Mesenchymal stem cell (in vitro differentiated cells and primary cell): ENCODE measurements around the gene CSNK2A1.

Source experiments
- DNase-seq: peaks from one replicate; pipeline ENCODE4 v3.0.0-alpha.2; 2013
- H2AFZ ChIP-seq: one replicate; pipeline ENCODE4 v1.6.1; 2013; ENCODE audit warnings: low read depth, mild to moderate bottlenecking, control low read depth, inconsistent platforms, low read length, moderate library complexity
- H2AK5ac ChIP-seq: 2 replicates; pipeline ENCODE4 v1.6.1; 2013; ENCODE audit warnings: low read length, moderate library complexity, mild to moderate bottlenecking, inconsistent platforms; ENCODE audit not compliant: severe bottlenecking
- H2BK120ac ChIP-seq: one replicate; pipeline ENCODE4 v1.6.1; 2013; ENCODE audit warnings: low read depth, mild to moderate bottlenecking, inconsistent platforms, low read length, moderate library complexity
- H2BK12ac ChIP-seq, 2 experiments: one replicate each; pipeline ENCODE4 v1.6.1; 2013; ENCODE audit warnings: inconsistent platforms in 2 of 2, low read length in 2 of 2, mild to moderate bottlenecking in 2 of 2, moderate library complexity in 2 of 2, control low read depth in 1 of 2
- H2BK15ac ChIP-seq: one replicate; pipeline ENCODE4 v1.6.1; 2013; ENCODE audit warnings: mild to moderate bottlenecking, low read depth, inconsistent platforms; ENCODE audit not compliant: poor library complexity, severe bottlenecking
- H2BK5ac ChIP-seq: 2 replicates; pipeline ENCODE4 v1.6.1; 2013; ENCODE audit warnings: low read depth, mild to moderate bottlenecking, low read length, control low read depth, inconsistent platforms; ENCODE audit not compliant: poor library complexity, severe bottlenecking
- H3K14ac ChIP-seq, 2 experiments: one replicate each; pipeline ENCODE4 v1.6.1; 2013; ENCODE audit warnings: inconsistent platforms in 2 of 2, low read length in 2 of 2, control low read depth in 1 of 2, mild to moderate bottlenecking in 1 of 2, moderate library complexity in 1 of 2
- H3K18ac ChIP-seq, 2 experiments: one replicate each; pipeline ENCODE4 v1.6.1; 2013; ENCODE audit warnings: inconsistent platforms in 2 of 2, low read length in 2 of 2, control low read depth in 1 of 2, low read depth in 1 of 2, mild to moderate bottlenecking in 1 of 2
- H3K23ac ChIP-seq, 2 experiments: one replicate each; pipeline ENCODE4 v1.6.1; 2013; ENCODE audit warnings: inconsistent platforms in 2 of 2, low read length in 2 of 2, mild to moderate bottlenecking in 2 of 2, moderate library complexity in 2 of 2, control low read depth in 1 of 2
- H3K27ac ChIP-seq: 2 replicates; pipeline ENCODE4 v1.5.1; 2013; ENCODE audit warnings: mild to moderate bottlenecking, moderate library complexity, low read length, control low read depth, inconsistent platforms; ENCODE audit not compliant: poor library complexity, severe bottlenecking
- H3K27me3 ChIP-seq, 2 experiments: 2 replicates each; pipeline versions ENCODE4 v1.6.1 to v1.7.0; 2013; ENCODE audit warnings: low read length in 2 of 2, mild to moderate bottlenecking in 2 of 2, moderate library complexity in 2 of 2, control low read depth in 1 of 2, inconsistent platforms in 1 of 2; ENCODE audit not compliant: control insufficient read depth in 1 of 2, insufficient read depth in 1 of 2
- H3K36me3 ChIP-seq, 2 experiments: 2 replicates each; pipeline versions ENCODE4 v1.6.1 to v1.7.0; 2013; ENCODE audit warnings: low read length in 2 of 2, control low read depth in 1 of 2, inconsistent platforms in 1 of 2, low read depth in 1 of 2, mild to moderate bottlenecking in 1 of 2; ENCODE audit not compliant: insufficient read depth in 2 of 2, control insufficient read depth in 1 of 2
- H3K4ac ChIP-seq, 2 experiments: one replicate each; pipeline ENCODE4 v1.6.1; 2013; ENCODE audit warnings: inconsistent platforms in 2 of 2, low read length in 2 of 2, mild to moderate bottlenecking in 2 of 2, moderate library complexity in 2 of 2, control low read depth in 1 of 2, low read depth in 1 of 2
- H3K4me1 ChIP-seq: 2 replicates; pipeline ENCODE4 v1.6.1; 2013; ENCODE audit warnings: low read depth, low read length, control low read depth; ENCODE audit not compliant: control insufficient read depth, insufficient read depth
- H3K4me2 ChIP-seq: 2 replicates; pipeline ENCODE4 v1.6.1; 2013; ENCODE audit warnings: low read length, mild to moderate bottlenecking, inconsistent platforms; ENCODE audit not compliant: poor library complexity, severe bottlenecking
- H3K4me3 ChIP-seq, 2 experiments: 2 replicates each; pipeline versions ENCODE4 v1.5.1 to v1.7.0; 2013; ENCODE audit warnings: low read length in 2 of 2, mild to moderate bottlenecking in 2 of 2, control low read depth in 1 of 2, low read depth in 1 of 2; ENCODE audit not compliant: insufficient read depth in 1 of 2
- H3K79me1 ChIP-seq: replicated peaks from 2 replicates; pipeline ENCODE4 v1.6.1; 2013; ENCODE audit warnings: mild to moderate bottlenecking, control low read depth, low read length, inconsistent platforms; ENCODE audit not compliant: poor library complexity, severe bottlenecking
- H3K9ac ChIP-seq: 2 replicates; pipeline ENCODE4 v1.7.0; 2013; ENCODE audit warnings: mild to moderate bottlenecking, low read length, moderate library complexity
- H3K9me3 ChIP-seq: 2 replicates; pipeline ENCODE4 v1.7.0; 2013; ENCODE audit warnings: mild to moderate bottlenecking, low read length; ENCODE audit not compliant: control insufficient read depth
- H4K8ac ChIP-seq: one replicate; pipeline ENCODE4 v1.6.1; 2013; ENCODE audit warnings: inconsistent platforms, mild to moderate bottlenecking, low read length, moderate library complexity
- H4K91ac ChIP-seq: one replicate; pipeline ENCODE4 v1.6.1; 2013; ENCODE audit warnings: mild to moderate bottlenecking, low read length, inconsistent platforms
- WGBS: methylation state at CpG from one replicate; pipeline ENCODE4 v1.1.7; 2013; ENCODE audit warnings: mixed read lengths; 5-methylcytosine and 5-hydroxymethylcytosine counted together

Gene CSNK2A1

GRCh38 chr20:537983-538382 is 5.6 kb downstream of the CSNK2A1 start:
- H3K27me3 ChIP-seq: no peaks in the 10 kb centered on the region

GRCh38 chr20:536426-537010 is 7.1 kb downstream of the CSNK2A1 start:
- no peak for DNase-seq
- H3K4me1 ChIP-seq: peaks cover 4% of the 10 kb centered on the region
- H3K9ac ChIP-seq: no peak overlapping the region
- no peak overlapping the region for H2BK120ac ChIP-seq
- no peak overlapping the region for H2AK5ac ChIP-seq
- H3K14ac ChIP-seq: no peak overlapping the region
- WGBS: 79% methylated on average over 6 of the region's 7 CpGs
- H3K4ac ChIP-seq: no peak overlapping the region
- H4K91ac ChIP-seq: no peak overlapping the region
- H2AFZ ChIP-seq: no peak overlapping the region
- no peak overlapping the region for H2BK5ac ChIP-seq
- no peak overlapping the region for H3K4me3 ChIP-seq
- no peak overlapping the region for H2BK12ac ChIP-seq
- no peak overlapping the region for H4K8ac ChIP-seq
- no peaks in the 10 kb centered on the region for H3K79me1 ChIP-seq
- H2BK15ac ChIP-seq: no peak overlapping the region
- peaks cover 6 to 9% of the 10 kb centered on the region in 2 experiments for H3K36me3 ChIP-seq
- peaks cover 6% of the 10 kb centered on the region for H3K9me3 ChIP-seq
- no peaks in the 10 kb centered on the region for H3K27me3 ChIP-seq
- H3K23ac ChIP-seq: no peak overlapping the region
- H3K27ac ChIP-seq: no peak overlapping the region
- no peak overlapping the region for H3K4me2 ChIP-seq
- no peak overlapping the region for H3K18ac ChIP-seq

More at GRCh38 chr20:537983-538382, 5.6 kb downstream of the CSNK2A1 start:
- Histone ChIP-seq H3K9ac (no peak overlapping the region), H3K4me1 (peaks cover 4% of the 10 kb centered on the region), H2AFZ (no peak overlapping the region), H3K4me3 (no peak overlapping the region), H2BK120ac (no peak overlapping the region), H2BK15ac (no peak overlapping the region), H3K36me3 (peaks cover 6 to 9% of the 10 kb centered on the region in 2 experiments), H4K91ac (no peak overlapping the region), H3K4ac (no peak overlapping the region), H2BK5ac (no peak overlapping the region), H3K27ac (no peak overlapping the region), H3K9me3 (peaks cover 6% of the 10 kb centered on the region), H3K4me2 (no peak overlapping the region), H4K8ac (no peak overlapping the region), H2BK12ac (no peak overlapping the region), H3K14ac (no peak overlapping the region), H3K18ac (no peak overlapping the region), H3K23ac (no peak overlapping the region), H3K79me1 (no peaks in the 10 kb centered on the region), H2AK5ac (no peak overlapping the region)
- DNase-seq: no peak
- WGBS: 96% methylated on average over 5 of the region's 6 CpGs

GRCh38 chr20:535958-536357 is 7.6 kb downstream of the CSNK2A1 start:
- Histone ChIP-seq H2BK5ac (no peak overlapping the region), H3K4me3 (no peak overlapping the region), H3K14ac (no peak overlapping the region), H3K9ac (no peak overlapping the region), H3K27ac (no peak overlapping the region), H2BK12ac (no peak overlapping the region), H2BK120ac (no peak overlapping the region), H2AK5ac (no peak overlapping the region), H2BK15ac (no peak overlapping the region), H3K4me1 (peaks cover 4% of the 10 kb centered on the region), H4K8ac (no peak overlapping the region), H3K4me2 (no peak overlapping the region), H3K36me3 (peaks cover 6% of the 10 kb centered on the region in 2 experiments), H2AFZ (no peak overlapping the region), H3K4ac (no peak overlapping the region), H4K91ac (no peak overlapping the region), H3K9me3 (peaks cover 6% of the 10 kb centered on the region), H3K23ac (no peak overlapping the region), H3K79me1 (no peaks in the 10 kb centered on the region), H3K18ac (no peak overlapping the region), H3K27me3 (no peaks in the 10 kb centered on the region)
- DNase-seq: no peak
- WGBS: 96% methylated on average over 3 of the region's 3 CpGs

GRCh38 chr20:533526-533925 is 10.1 kb downstream of the CSNK2A1 start:
- no peak overlapping the region for H3K4me2 ChIP-seq
- no peak overlapping the region for H3K18ac ChIP-seq
- no peak overlapping the region for H2BK12ac ChIP-seq
- no peak overlapping the region for H2BK15ac ChIP-seq
- H3K27ac ChIP-seq: no peak overlapping the region
- no peak overlapping the region for H3K4me3 ChIP-seq
- H2BK120ac ChIP-seq: no peak overlapping the region
- H3K4me1 ChIP-seq: peaks cover 7% of the 10 kb centered on the region
- peaks cover 6 to 9% of the 10 kb centered on the region in 2 experiments for H3K36me3 ChIP-seq
- H4K91ac ChIP-seq: no peak overlapping the region
- no peaks in the 10 kb centered on the region for H3K9me3 ChIP-seq
- H4K8ac ChIP-seq: no peak overlapping the region
- H3K4ac ChIP-seq: no peak overlapping the region
- no peaks in the 10 kb centered on the region for H3K79me1 ChIP-seq
- H3K23ac ChIP-seq: no peak overlapping the region
- no peak for DNase-seq
- WGBS: 100% methylated on average over 4 of the region's 5 CpGs
- no peak overlapping the region for H2AFZ ChIP-seq
- no peak overlapping the region for H3K9ac ChIP-seq
- no peak overlapping the region for H3K14ac ChIP-seq
- no peak overlapping the region for H2BK5ac ChIP-seq
- no peak overlapping the region for H2AK5ac ChIP-seq
- no peaks in the 10 kb centered on the region for H3K27me3 ChIP-seq
